Adrenal gland (tissue), 12 donors: ENCODE results near the gene CYB561. TPM values are rescaled to one million over a fixed set of nuclear protein-coding genes. Genes with fewer than 3 reads are reported as not detected.

ENCODE experiments used
- DNase-seq, 7 donors: peaks; one replicate each; pipeline ENCODE4 v3.0.0-alpha.2; 2019 to 2020
- H3K27ac ChIP-seq, 5 donors: fragments of 200-600 bp; sonication (generic) in 4 of 5; 1 replicate in 3 of 5; 2 replicates in 2 of 5; pipeline versions ENCODE4 v1.5.1 to v1.8.0; 2016 to 2020; ENCODE audit warnings: mild to moderate bottlenecking in 1 of 5
- H3K27me3 ChIP-seq: fragments of 200-600 bp; 2 replicates; pipeline ENCODE4 v1.8.0; 2021
- H3K36me3 ChIP-seq, 2 donors: fragments of 200-600 bp; replicated peaks in 1 of 2; 1 replicate in 1 of 2; 2 replicates in 1 of 2; pipeline versions ENCODE4 v1.5.1 to v1.8.0; 2018 to 2022
- H3K4me1 ChIP-seq, 2 donors: fragments of 200-600 bp; replicated peaks in 1 of 2; 1 replicate in 1 of 2; 2 replicates in 1 of 2; pipeline versions ENCODE4 v1.5.1 to v1.8.0; 2018 to 2021
- H3K4me3 ChIP-seq, 4 donors: fragments of 200-600 bp; sonication (generic) in 3 of 4; one replicate each; pipeline ENCODE4 v1.5.1; 2016 to 2018
- H3K9me3 ChIP-seq, 3 donors: fragments of 200-600 bp; sonication (generic) in 1 of 3; replicated peaks in 1 of 3; 1 replicate in 2 of 3; 2 replicates in 1 of 3; pipeline versions ENCODE4 v1.5.1 to v1.8.0; 2016 to 2021
- CTCF ChIP-seq, 6 experiments: fragments of 450-650 bp in 4 of 6; fragments of 200-600 bp in 2 of 6; sonication (generic) in 1 of 6; IDR thresholded peaks; 1 replicate in 5 of 6; 2 replicates in 1 of 6; pipeline versions ENCODE4 v1.5.1 to v1.8.0; 2016 to 2021; ENCODE audit warnings: antibody characterized with exemption in 6 of 6, mild to moderate bottlenecking in 2 of 6, moderate library complexity in 1 of 6
- POLR2A ChIP-seq, 2 donors: fragments of 450-650 bp; IDR thresholded peaks; one replicate each; pipeline ENCODE4 v1.6.1; 2017; ENCODE audit warnings: antibody characterized with exemption in 2 of 2, mild to moderate bottlenecking in 2 of 2, moderate library complexity in 1 of 2
- WGBS, 4 donors: extraction: QIAGEN DNeasy Blood & Tissue Kit in 2 of 4; methylation state at CpG; one replicate each; pipeline versions ENCODE4 v1.1.5 to v1.1.7; 2013 to 2017; 5-methylcytosine and 5-hydroxymethylcytosine counted together
- intact Hi-C, 2 donors: fragments of 100-400 bp; cut with DNase I; formaldehyde crosslinking; loops; one replicate each; pipeline versions ENCODE4 v1.14.1 to v1.15.0; 2022 to 2023
- polyA plus RNA-seq, 3 donors: library from polyadenylated mRNA; stranded (reverse); fragments of 200-250 nt in 2 of 3; fragments of 350-450 nt in 1 of 3; fragmentation: Illumina TruSeq in 1 of 3; extraction: RNeasy Lipid Tissue Mini Kit (QIAGEN cat#74804) in 1 of 3; gene quantifications; one replicate each; pipeline ENCODE4 v1.2.3, GENCODE V29; 2013 to 2014
- total RNA-seq, 9 donors: library from RNA; depleted of rRNA in 4 of 9; stranded (reverse); fragments of >200 nt in 4 of 9; fragments of 120-200 nt in 1 of 9; fragmentation: NEBNext Ultra II Directional in 1 of 9; extraction: Animal tissue kit (Norgen Biotek cat#: 25700) in 1 of 9; gene quantifications; one replicate each; pipeline versions ENCODE4 v1.1.0 to v1.2.4, GENCODE V29; 2013 to 2023
- donor health status: healthy with polysubstance abuse.
- donor health status: Bipolar disorder and iron deficiency.
- donor health status: DM: yes; HTN: yes; CAD: no.
- donor health status: DM: no; HTN: no; CAD: no.
- donor health status: DM: no; HTN: no; CAD: no.
- donor health status: DM: yes; HTN: yes; CAD: no.

CYB561 gene
- total and polyA plus RNA-seq, 12 donors = 14.3 to 195 (median 68.4) TPM

- no peaks in the 10 kb centered on the region for H3K36me3 ChIP-seq
- peaks cover 14 to 41% of the 10 kb centered on the region in 2 donors for H3K4me1 ChIP-seq
- TF ChIP-seq POLR2A (IDR thresholded peaks at IDR 0.05) (no peak), CTCF (IDR thresholded peaks at IDR 0.05) (peak in 1 of 6 experiments; percentile 5)
- intact Hi-C loops = no loop called here
- peak overlapping the region in 4 of 5 donors; percentile 62 to 89 (median 74) for H3K27ac ChIP-seq
- WGBS, 4 donors = 31 to 56% (median 50%) methylated on average over 21 to 44 of the region's 44 CpGs
- H3K9me3 ChIP-seq = no peaks in the 10 kb centered on the region
- no peaks in the 10 kb centered on the region for H3K27me3 ChIP-seq
- peak in 6 of 7 donors; percentile 37 to 81 (median 52) for DNase-seq
- H3K4me3 ChIP-seq = peak overlapping the region in 2 of 4 donors; percentile 65 to 92
Observed at GRCh38 chr17:63446753-63447470, 806 bp upstream of the CYB561 start.

GRCh38 chr17:63445571-63445953 lies 544 bp downstream of the CYB561 start:
- Histone ChIP-seq H3K36me3 (no peaks in the 10 kb centered on the region), H3K4me3 (peak overlapping the region in 3 of 4 donors; percentile 29 to 92 (median 65)), H3K4me1 (peaks cover 14 to 34% of the 10 kb centered on the region in 2 donors), H3K27ac (peak overlapping the region in 4 of 5 donors; percentile 62 to 89 (median 74)), H3K27me3 (no peaks in the 10 kb centered on the region), H3K9me3 (no peaks in the 10 kb centered on the region)
- WGBS, 4 donors = 2 to 33% (median 8%) methylated on average over 1 to 24 of the region's 24 CpGs
- TF ChIP-seq POLR2A (IDR thresholded peaks at IDR 0.05) (peak in 1 of 2 donors; percentile 1), CTCF (IDR thresholded peaks at IDR 0.05) (no peak)
- intact Hi-C loops = no loop called here
- DNase-seq = peak in 6 of 7 donors; percentile 39 to 64 (median 56)

GRCh38 chr17:63445065-63445464 lies 1.0 kb downstream of the CYB561 start:
- TF ChIP-seq POLR2A (IDR thresholded peaks at IDR 0.05) = no peak
- no peak for TF ChIP-seq CTCF (IDR thresholded peaks at IDR 0.05)
- Histone ChIP-seq H3K4me1 (peaks cover 14 to 29% of the 10 kb centered on the region in 2 donors), H3K4me3 (peak overlapping the region in 2 of 4 donors; percentile 65 to 92), H3K9me3 (no peaks in the 10 kb centered on the region), H3K27ac (peak overlapping the region in 1 of 5 donors; percentile 83), H3K27me3 (no peaks in the 10 kb centered on the region), H3K36me3 (no peaks in the 10 kb centered on the region)
- intact Hi-C loops = no loop called here
- no peak for DNase-seq
- WGBS, 4 donors = 68 to 77% (median 71%) methylated on average over 7 of the region's 7 CpGs

- Histone ChIP-seq H3K36me3 (no peaks in the 10 kb centered on the region), H3K4me1 (peaks cover 14 to 27% of the 10 kb centered on the region in 2 donors), H3K27ac (peak overlapping the region in 1 of 5 donors; percentile 83), H3K27me3 (no peaks in the 10 kb centered on the region), H3K4me3 (no peak overlapping the region), H3K9me3 (no peaks in the 10 kb centered on the region)
- WGBS, 4 donors = 80 to 92% (median 87%) methylated on average over 3 of the region's 3 CpGs
- intact Hi-C loops = no loop called here
- TF ChIP-seq CTCF (IDR thresholded peaks at IDR 0.05) (no peak), POLR2A (IDR thresholded peaks at IDR 0.05) (no peak)
- DNase-seq = no peak
Observed at GRCh38 chr17:63444457-63444856, 1.6 kb downstream of the CYB561 start.
